RWPE2 (cell line): ENCODE data around the gene VIM.

ENCODE experiments used
- ATAC-seq: fragments of 200-7000 bp; cut with Tn5 transposase; 3 replicates; pipeline ENCODE4 v1.9.1; 2021; ENCODE audit warnings: low read depth
- DNase-seq: peaks from one replicate; pipeline ENCODE4 v3.0.0-alpha.2; 2020; ENCODE audit warnings: low spot score
- H3K27ac ChIP-seq: fragments of 450-650 bp; 2 replicates; pipeline ENCODE4 v1.5.1; 2017; ENCODE audit warnings: mild to moderate bottlenecking; ENCODE audit not compliant: poor library complexity, severe bottlenecking
- H3K27me3 ChIP-seq: fragments of 250-450 bp; sonication (Bioruptor Pico); 2 replicates; pipeline ENCODE4 v1.5.1; 2021; ENCODE audit warnings: mild to moderate bottlenecking, moderate library complexity; ENCODE audit not compliant: insufficient read depth, poor library complexity, severe bottlenecking
- H3K36me3 ChIP-seq: fragments of 250-450 bp; sonication (Bioruptor Pico); 2 replicates; pipeline ENCODE4 v1.5.1; 2020; ENCODE audit warnings: low read depth, mild to moderate bottlenecking, moderate library complexity
- H3K4me1 ChIP-seq: fragments of 250-450 bp; sonication (Bioruptor Pico); 2 replicates; pipeline ENCODE4 v1.5.1; 2021; ENCODE audit warnings: mild to moderate bottlenecking, moderate library complexity; ENCODE audit not compliant: insufficient read depth, poor library complexity, severe bottlenecking
- H3K4me3 ChIP-seq: fragments of 250-450 bp; sonication (Bioruptor Pico); 2 replicates; pipeline ENCODE4 v1.5.1; 2021; ENCODE audit warnings: mild to moderate bottlenecking, moderate library complexity; ENCODE audit not compliant: severe bottlenecking
- H3K9me3 ChIP-seq: fragments of 250-450 bp; sonication (Bioruptor Pico); 2 replicates; pipeline ENCODE4 v1.5.1; 2021; ENCODE audit warnings: mild to moderate bottlenecking, moderate library complexity; ENCODE audit not compliant: severe bottlenecking
- CTCF ChIP-seq: fragments of 450-650 bp; IDR thresholded peaks from one replicate; pipeline ENCODE4 v1.5.1; 2017; ENCODE audit warnings: mild to moderate bottlenecking, moderate library complexity; ENCODE audit not compliant: poor library complexity, severe bottlenecking

VIM gene

GRCh38 chr10:17208476-17208875 lies 19.6 kb upstream of the VIM start:
- TF ChIP-seq CTCF: no peak
- Histone ChIP-seq H3K27me3 (no peaks in the 10 kb centered on the region), H3K27ac (no peak overlapping the region), H3K4me1 (peaks cover 23% of the 10 kb centered on the region), H3K9me3 (no peaks in the 10 kb centered on the region), H3K36me3 (no peaks in the 10 kb centered on the region), H3K4me3 (no peak overlapping the region)
- ATAC-seq (no peak), DNase-seq (no peak)

GRCh38 chr10:17209302-17209701 lies 18.7 kb upstream of the VIM start:
- no peak for DNase-seq
- Histone ChIP-seq H3K9me3 (no peaks in the 10 kb centered on the region), H3K4me1 (peaks cover 31% of the 10 kb centered on the region), H3K27me3 (no peaks in the 10 kb centered on the region), H3K4me3 (no peak overlapping the region), H3K27ac (no peak overlapping the region), H3K36me3 (no peaks in the 10 kb centered on the region)
- no peak for ATAC-seq
- no peak for TF ChIP-seq CTCF

GRCh38 chr10:17209881-17210280 lies 18.2 kb upstream of the VIM start:
- Histone ChIP-seq H3K36me3 (no peaks in the 10 kb centered on the region), H3K4me1 (peaks cover 37% of the 10 kb centered on the region)

GRCh38 chr10:17210361-17210760 lies 17.7 kb upstream of the VIM start:
- TF ChIP-seq CTCF: no peak
- DNase-seq (no peak), ATAC-seq (no peak)
- Histone ChIP-seq H3K4me3 (no peak overlapping the region), H3K36me3 (no peaks in the 10 kb centered on the region), H3K27ac (peak overlapping the region; percentile 18), H3K4me1 (peaks cover 42% of the 10 kb centered on the region), H3K27me3 (no peaks in the 10 kb centered on the region), H3K9me3 (no peaks in the 10 kb centered on the region)

More at GRCh38 chr10:17209881-17210280, 18.2 kb upstream of the VIM start:
- TF ChIP-seq CTCF: no peak
- peak overlapping the region; percentile 18 for H3K27ac ChIP-seq
- no peak for DNase-seq
- no peaks in the 10 kb centered on the region for H3K27me3 ChIP-seq
- ATAC-seq: no peak
- H3K4me3 ChIP-seq: no peak overlapping the region
- H3K9me3 ChIP-seq: no peaks in the 10 kb centered on the region

GRCh38 chr10:17212802-17213221 lies 15.2 kb upstream of the VIM start:
- H3K27me3 ChIP-seq: no peaks in the 10 kb centered on the region
- no peaks in the 10 kb centered on the region for H3K36me3 ChIP-seq
- DNase-seq (no peak), ATAC-seq (no peak)
- H3K27ac ChIP-seq: peak overlapping the region; percentile 98
- no peak for TF ChIP-seq CTCF
- no peaks in the 10 kb centered on the region for H3K9me3 ChIP-seq
- H3K4me3 ChIP-seq: no peak overlapping the region
- peaks cover 60% of the 10 kb centered on the region for H3K4me1 ChIP-seq
